HepG2 (cell line): Measurements from ENCODE around the gene SAMD14. TPM values are rescaled to one million over a fixed set of nuclear protein-coding genes. Genes with fewer than 3 reads are reported as not detected.

ENCODE experiments used
- ATAC-seq: fragments of 200-7000 bp; cut with Tn5 transposase; 3 replicates; pipeline ENCODE4 v1.9.1; 2020; ENCODE audit warnings: mild to moderate bottlenecking, moderate library complexity
- BruUV-seq: library from RNA; stranded (reverse); fragments of 400-500 nt; replicated peaks from 2 replicates; lab custom pipeline; 2021; lab: Mats Ljungman, UMichigan
- CTCF ChIA-PET: fragments of 300-600 bp; formaldehyde crosslinking; extraction: SDS; loops from one replicate; lab custom pipeline; 2021; ENCODE audit warnings: low total read pairs, inconsistent platforms, low intra/inter-chr PET ratio; lab: Yijun Ruan, JAX
- POLR2A ChIA-PET: fragments of 350-600 bp; sonication (Branson Sonifier 250); formaldehyde crosslinking; loops from one replicate; lab custom pipeline; 2020; ENCODE audit warnings: antibody characterized with exemption, inconsistent platforms; lab: Yijun Ruan, JAX
- DNase-seq: peaks from one replicate; pipeline ENCODE4 v3.0.0-alpha.2; 2015; ENCODE audit warnings: low spot score
- FAIRE-seq: peaks from 3 replicates; lab custom pipeline; 2011; peaks lifted over from hg19 to GRCh38; lab: Jason Lieb, UNC
- H2AFZ ChIP-seq: one replicate; pipeline ENCODE4 v1.6.1; 2011; ENCODE audit warnings: low read length, inconsistent platforms
- H3K27ac ChIP-seq: fragments of 300-600 bp; 3 replicates; pipeline ENCODE4 v1.8.0; 2011; ENCODE audit warnings: mixed run types, mild to moderate bottlenecking, mixed read lengths, low read length, inconsistent platforms; ENCODE audit not compliant: insufficient read depth; ENCODE audit errors: extremely low read length
- H3K27me3 ChIP-seq, 2 experiments: fragments of 200-600 bp in 1 of 2; 2 replicates in 1 of 2; 3 replicates in 1 of 2; pipeline versions ENCODE4 v1.6.0 to v1.8.0; 2011; ENCODE audit warnings: low read length in 2 of 2, mild to moderate bottlenecking in 2 of 2, moderate library complexity in 2 of 2, inconsistent platforms in 1 of 2; ENCODE audit not compliant: insufficient read depth in 2 of 2, control insufficient read depth in 1 of 2
- H3K36me3 ChIP-seq, 2 experiments: fragments of 200-600 bp in 1 of 2; replicated peaks in 1 of 2; 2 replicates in 1 of 2; 3 replicates in 1 of 2; pipeline versions ENCODE4 v1.5.1 to v1.8.0; 2011; ENCODE audit warnings: low read length in 2 of 2, inconsistent platforms in 1 of 2; ENCODE audit not compliant: insufficient read depth in 2 of 2, control insufficient read depth in 1 of 2
- H3K4me1 ChIP-seq: 2 replicates; pipeline ENCODE4 v1.5.1; 2012; ENCODE audit warnings: low read length, inconsistent platforms; ENCODE audit not compliant: insufficient read depth
- H3K4me2 ChIP-seq: 2 replicates; pipeline ENCODE4 v1.6.0; 2011; ENCODE audit warnings: low read depth, low read length, inconsistent platforms
- H3K4me3 ChIP-seq, 3 experiments: fragments of 200-600 bp in 1 of 3; sonication (generic), shearing (Covaris generic) in 1 of 3; replicated peaks in 1 of 3; 2 replicates each; pipeline ENCODE4 v1.5.1; 2011 to 2016; ENCODE audit warnings: low read length in 3 of 3, inconsistent platforms in 2 of 3, low read depth in 2 of 3, mild to moderate bottlenecking in 2 of 3, control low read depth in 1 of 3, mixed read lengths in 1 of 3; ENCODE audit not compliant: insufficient read depth in 1 of 3
- H3K79me2 ChIP-seq: one replicate; pipeline ENCODE4 v1.6.1; 2011; ENCODE audit warnings: low read length, inconsistent platforms; ENCODE audit not compliant: insufficient read depth
- H3K9ac ChIP-seq: 2 replicates; pipeline ENCODE4 v1.6.0; 2011; ENCODE audit warnings: mild to moderate bottlenecking, low read depth, low read length, inconsistent platforms; ENCODE audit not compliant: insufficient read depth
- H3K9me3 ChIP-seq: 2 replicates; pipeline ENCODE4 v1.5.1; 2012; ENCODE audit warnings: mild to moderate bottlenecking, low read length
- H4K20me1 ChIP-seq: 2 replicates; pipeline ENCODE4 v1.6.0; 2011; ENCODE audit warnings: inconsistent platforms, mild to moderate bottlenecking, low read length, moderate library complexity; ENCODE audit not compliant: insufficient read depth
- EZH2 ChIP-seq: conservative IDR thresholded peaks from 2 replicates; pipeline ENCODE4 v1.6.1; 2012; ENCODE audit warnings: mild to moderate bottlenecking, low read depth, low read length, moderate library complexity
- FOXO1 ChIP-seq: sonication (generic); formaldehyde crosslinking; IDR thresholded peaks from 2 replicates; pipeline ENCODE4 v1.4.0; 2020; ENCODE audit warnings: missing genetic modification reagents
- SRSF1 ChIP-seq: fragments of 200-400 bp; formaldehyde crosslinking; optimal IDR thresholded peaks from 2 replicates; pipeline ENCODE3; 2017; ENCODE audit warnings: mild to moderate bottlenecking, low read depth, low read length, moderate library complexity
- ZNF512B ChIP-seq: sonication (generic); formaldehyde crosslinking; IDR thresholded peaks from 2 replicates; pipeline ENCODE4 v1.5.1; 2020; ENCODE audit warnings: missing genetic modification reagents, mild to moderate bottlenecking, borderline replicate concordance
- ZNF749 ChIP-seq: sonication (generic); formaldehyde crosslinking; IDR thresholded peaks from 2 replicates; pipeline ENCODE4 v1.8.0; 2022; ENCODE audit warnings: mild to moderate bottlenecking, missing genetic modification reagents, moderate library complexity, borderline replicate concordance
- WGBS: methylation state at CpG from one replicate; pipeline ENCODE4 v1.1.6; 2017; ENCODE audit warnings: low lambda C conversion rate; 5-methylcytosine and 5-hydroxymethylcytosine counted together
- in situ Hi-C: cut with HindIII; loops from 2 replicates; pipeline ENCODE4 v1.10.0; 2017; ENCODE audit warnings: low pct_unique_long_range_greater_than_20kb; ENCODE audit not compliant: extremely low pct_ligation_motif_present
- intact Hi-C: fragments of 100-400 bp; cut with micrococcal nuclease; formaldehyde crosslinking; loops from one replicate; pipeline ENCODE4 v1.10.0; 2022; ENCODE audit not compliant: unreplicated experiment
- polyA plus RNA-seq, 8 experiments: library from polyadenylated mRNA; depleted of rRNA in 3 of 8; stranded (reverse) in 7 of 8; unstranded in 1 of 8; fragments of >200 nt; fragmentation: Illumina TruSeq in 4 of 8; extraction: Trizol in 4 of 8; gene quantifications; 2 replicates each; pipeline versions ENCODE4 v1.2.1 to v1.2.3, GENCODE V29; 2011 to 2016; ENCODE audit warnings: low read depth in 4 of 8, missing spikeins in 1 of 8, mixed read lengths in 1 of 8; ENCODE audit not compliant: insufficient read depth in 1 of 8
- total RNA-seq, 5 experiments: library from RNA; depleted of rRNA; stranded (reverse); fragments of >200 nt; fragmentation: Illumina TruSeq; extraction: Trizol; gene quantifications; 2 replicates each; pipeline ENCODE4 v1.2.3, GENCODE V29; 2016; ENCODE audit warnings: low read depth in 1 of 5

SAMD14 gene
- total and polyA plus RNA-seq, 2 of the 13 experiments (the other 11 are each of a cell fraction or from before 2014, with no cell fraction given): 0.07 to 0.22 TPM

DNA sequence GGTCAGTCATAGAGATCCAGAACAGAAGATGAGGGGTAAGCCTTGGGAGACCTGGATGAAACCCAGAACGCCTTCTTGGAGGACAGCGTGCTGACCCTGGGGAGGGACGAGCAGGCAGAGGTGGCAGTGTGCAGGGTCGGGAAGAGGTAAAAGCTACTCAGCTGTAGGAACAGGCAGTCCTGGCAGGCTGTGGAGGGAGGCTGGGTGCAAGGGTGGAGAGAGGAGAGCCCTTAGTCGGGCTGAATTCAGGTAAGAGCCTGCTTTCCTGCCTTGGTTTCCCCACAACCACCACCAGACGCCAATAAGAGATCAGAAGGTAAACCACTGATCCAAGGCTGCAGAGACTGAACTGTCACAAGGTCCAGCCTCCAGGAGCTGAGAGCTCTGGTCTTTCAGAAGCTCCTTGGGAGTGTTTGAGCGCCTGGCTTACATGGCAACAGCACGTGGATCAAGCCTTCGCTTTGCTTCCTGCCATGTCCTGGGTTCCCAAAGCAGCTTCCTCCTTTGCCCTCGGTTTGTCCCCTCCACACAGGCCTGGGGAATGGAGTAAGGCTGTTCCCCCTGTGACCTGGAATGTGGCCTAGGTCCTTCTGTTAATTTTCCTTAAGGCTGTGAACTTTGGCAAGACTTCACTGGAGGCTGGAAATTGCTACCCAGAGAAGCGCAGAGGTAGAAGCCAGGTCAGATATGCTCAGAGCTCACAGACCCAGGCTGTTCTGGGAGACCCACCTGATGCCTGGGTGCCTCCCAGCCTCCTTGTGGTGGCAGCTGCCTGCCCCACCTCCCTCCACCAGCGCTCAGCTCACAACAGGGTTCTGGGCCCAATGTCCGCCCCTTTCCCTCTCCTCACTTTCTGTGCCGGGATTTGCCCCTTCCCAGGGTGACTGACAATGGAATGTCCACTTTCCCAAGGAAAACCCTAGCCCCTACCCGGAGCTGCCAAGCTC lies 38.7 kb downstream of the SAMD14 start:
- Histone ChIP-seq H3K4me3 (no peak overlapping the region), H3K27ac (no peak overlapping the region), H3K79me2 (peaks cover 6% of the 10 kb centered on the region), H3K27me3 (peaks cover 6 to 28% of the 10 kb centered on the region in 2 experiments; a peak in 4 of 5 replicates), H3K4me2 (no peak overlapping the region), H3K9me3 (no peaks in the 10 kb centered on the region), H3K9ac (no peak overlapping the region), H3K4me1 (peaks cover 11% of the 10 kb centered on the region), H3K36me3 (no peaks in the 10 kb centered on the region), H2AFZ (no peak overlapping the region), H4K20me1 (no peaks in the 10 kb centered on the region)
- POLR2A ChIA-PET: interaction anchor here (1.4 kb wide), 1 partner anchor 11 kb away, joined by 3 read pairs; no protein-coding TSS in a partner anchor
- CTCF ChIA-PET: interaction anchor here (2.0 kb wide), 1 partner anchor 65 kb away, joined by 5 read pairs; no protein-coding TSS in a partner anchor
- TF ChIP-seq EZH2: 0 out of 2 replicates have a peak, but pooled peaks have one; percentile 25
- TF ChIP-seq SRSF1: no peak
- in situ Hi-C loops: no loop called here
- ATAC-seq (no peak), FAIRE-seq (no peak), DNase-seq (no peak)
- no TSS peak for BruUV-seq
- intact Hi-C loops: no loop called here
- WGBS: 29% methylated on average over 14 of the region's 15 CpGs

GRCh38 chr17:50090071-50090470 lies 39.9 kb downstream of the SAMD14 start:
- no peak overlapping the region for H2AFZ ChIP-seq
- BruUV-seq: no TSS peak
- H4K20me1 ChIP-seq: no peaks in the 10 kb centered on the region
- peaks cover 4% of the 10 kb centered on the region; the same call in 1 of the 2 replicates for H3K4me1 ChIP-seq
- H3K4me2 ChIP-seq: no peak overlapping the region
- H3K27ac ChIP-seq: no peak overlapping the region
- H3K9me3 ChIP-seq: no peaks in the 10 kb centered on the region
- ChIA-PET CTCF (interaction anchor here (2.0 kb wide), 1 partner anchor 64 kb away, joined by 5 read pairs; no protein-coding TSS in a partner anchor), POLR2A (no interaction called here)
- no peak overlapping the region for H3K9ac ChIP-seq
- DNase-seq: no peak
- TF ChIP-seq FOXO1 (no peak), ZNF512B (CRISPR knock-in tag) (no peak), ZNF749 (CRISPR knock-in tag) (no peak)
- TF ChIP-seq, all 625 proteins: peak for 0
- no peaks in the 10 kb centered on the region for H3K79me2 ChIP-seq
- no peaks in the 10 kb centered on the region for H3K36me3 ChIP-seq
- ATAC-seq: no peak
- in situ Hi-C loops: no loop called here
- intact Hi-C loops: no loop called here
- FAIRE-seq: no peak
- peaks cover 6 to 28% of the 10 kb centered on the region in 2 experiments; a peak in 4 of 5 replicates for H3K27me3 ChIP-seq
- no peak overlapping the region for H3K4me3 ChIP-seq
- 42% methylated on average over 6 of the region's 6 CpGs for WGBS
